GM12865 (cell line): ENCODE measurements around the gene EGFL7.

Experiments used
- DNase-seq: peaks from one replicate; pipeline ENCODE4 v3.0.0; 2010; ENCODE audit warnings: low read depth
- H3K4me3 ChIP-seq: 2 replicates; pipeline ENCODE4 v1.5.1; 2011; ENCODE audit warnings: mild to moderate bottlenecking, low read depth, low read length, control low read depth
- TF ChIP-seq, protein P1 (sequence below): IDR thresholded peaks from 2 replicates; pipeline ENCODE4 v1.5.1; 2011; ENCODE audit warnings: low read length, control low read depth, low read depth, inconsistent platforms; ENCODE audit not compliant: insufficient read depth; ENCODE audit errors: missing control alignments

The EGFL7 gene

GRCh38 chr9:136621734-136622093, 41.0 kb upstream of the EGFL7 start:
- DNase-seq = no peak
- TF ChIP-seq, protein P1, sequence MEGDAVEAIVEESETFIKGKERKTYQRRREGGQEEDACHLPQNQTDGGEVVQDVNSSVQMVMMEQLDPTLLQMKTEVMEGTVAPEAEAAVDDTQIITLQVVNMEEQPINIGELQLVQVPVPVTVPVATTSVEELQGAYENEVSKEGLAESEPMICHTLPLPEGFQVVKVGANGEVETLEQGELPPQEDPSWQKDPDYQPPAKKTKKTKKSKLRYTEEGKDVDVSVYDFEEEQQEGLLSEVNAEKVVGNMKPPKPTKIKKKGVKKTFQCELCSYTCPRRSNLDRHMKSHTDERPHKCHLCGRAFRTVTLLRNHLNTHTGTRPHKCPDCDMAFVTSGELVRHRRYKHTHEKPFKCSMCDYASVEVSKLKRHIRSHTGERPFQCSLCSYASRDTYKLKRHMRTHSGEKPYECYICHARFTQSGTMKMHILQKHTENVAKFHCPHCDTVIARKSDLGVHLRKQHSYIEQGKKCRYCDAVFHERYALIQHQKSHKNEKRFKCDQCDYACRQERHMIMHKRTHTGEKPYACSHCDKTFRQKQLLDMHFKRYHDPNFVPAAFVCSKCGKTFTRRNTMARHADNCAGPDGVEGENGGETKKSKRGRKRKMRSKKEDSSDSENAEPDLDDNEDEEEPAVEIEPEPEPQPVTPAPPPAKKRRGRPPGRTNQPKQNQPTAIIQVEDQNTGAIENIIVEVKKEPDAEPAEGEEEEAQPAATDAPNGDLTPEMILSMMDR = no peak
- no peak overlapping the region for H3K4me3 ChIP-seq

GRCh38 chr9:136622538-136622948, 40.2 kb upstream of the EGFL7 start:
- H3K4me3 ChIP-seq = no peak overlapping the region; the same call in 1 of the 2 replicates
- no peak for DNase-seq
- TF ChIP-seq, protein P1 = no peak

GRCh38 chr9:136623016-136623841, 39.5 kb upstream of the EGFL7 start:
- no peak for DNase-seq
- no peak overlapping the region for H3K4me3 ChIP-seq
- TF ChIP-seq, protein P1 = no peak

GRCh38 chr9:136623842-136624183, 38.9 kb upstream of the EGFL7 start:
- H3K4me3 ChIP-seq = no peak overlapping the region
- DNase-seq = peak; percentile 29
- TF ChIP-seq, protein P1 = no peak

- TF ChIP-seq, protein P1 = no peak
- H3K4me3 ChIP-seq = no peak overlapping the region
- no peak for DNase-seq
Measured at GRCh38 chr9:136624184-136624951, 38.3 kb upstream of the EGFL7 start.

GRCh38 chr9:136625101-136626065, 37.3 kb upstream of the EGFL7 start:
- peak; percentile 27 for DNase-seq
- TF ChIP-seq, protein P1 = peak; percentile 15
- H3K4me3 ChIP-seq = no peak overlapping the region
